ENCODE data around the gene PHKA2.

- TF ChIP-seq POLR2A (IDR thresholded peaks at IDR 0.05) = no peak
- TF ChIP-seq CTCF (IDR thresholded peaks at IDR 0.05) = no peak
Measured at GRCh38 chrX:18900401-18900976, 83.4 kb downstream of the PHKA2 start.

Measured in testis (tissue), 2 donors.